Neural cell (in vitro differentiated cells): ENCODE measurements around the gene IGFL4. TPM values are rescaled to one million over a fixed set of nuclear protein-coding genes. Genes with fewer than 3 reads are reported as not detected.

Experiments used
- H2AFZ ChIP-seq: fragments of 200-600, 300-800 bp; sonication (generic), shearing (Covaris generic); 2 replicates; pipeline ENCODE4 v1.6.0; 2014; ENCODE audit warnings: low read depth, mild to moderate bottlenecking, antibody characterized with exemption, low read length, moderate library complexity
- H3F3A ChIP-seq: fragments of 200-600 bp; shearing (Covaris generic); 2 replicates; pipeline ENCODE4 v1.6.1; 2016; ENCODE audit warnings: mild to moderate bottlenecking, moderate library complexity, mixed read lengths, antibody characterized with exemption, low read length; ENCODE audit not compliant: insufficient read depth, poor library complexity, severe bottlenecking
- H3K27ac ChIP-seq: fragments of 200-600, 300-800 bp; sonication (generic), shearing (Covaris generic); 2 replicates; pipeline ENCODE4 v1.5.1; 2014; ENCODE audit warnings: mild to moderate bottlenecking, low read length, moderate library complexity
- H3K27me3 ChIP-seq: fragments of 300-800, 200-600 bp; sonication (generic), shearing (Covaris generic); 2 replicates; pipeline ENCODE4 v1.6.0; 2014; ENCODE audit warnings: mild to moderate bottlenecking, low read depth, low read length, moderate library complexity; ENCODE audit not compliant: insufficient read depth
- H3K36me3 ChIP-seq: fragments of 300-800, 200-600 bp; sonication (generic), shearing (Covaris generic); 2 replicates; pipeline ENCODE4 v1.5.1; 2014; ENCODE audit warnings: mild to moderate bottlenecking, antibody characterized with exemption, low read length, moderate library complexity; ENCODE audit not compliant: insufficient read depth
- H3K4me2 ChIP-seq: fragments of 300-800, 200-600 bp; sonication (generic), shearing (Covaris generic); 2 replicates; pipeline ENCODE4 v1.6.0; 2014; ENCODE audit warnings: mild to moderate bottlenecking, low read length
- H3K4me3 ChIP-seq: fragments of 300-800, 200-600 bp; sonication (generic), shearing (Covaris generic); 2 replicates; pipeline ENCODE4 v1.5.1; 2014; ENCODE audit warnings: mild to moderate bottlenecking, low read length, moderate library complexity
- H3K79me2 ChIP-seq: fragments of 200-600 bp; shearing (Covaris generic); replicated peaks from 2 replicates; pipeline ENCODE4 v1.6.0; 2014; ENCODE audit warnings: mild to moderate bottlenecking, low read length, moderate library complexity; ENCODE audit not compliant: insufficient read depth
- H3K9ac ChIP-seq: fragments of 300-800, 200-600 bp; sonication (generic), shearing (Covaris generic); 2 replicates; pipeline ENCODE4 v1.6.1; 2016; ENCODE audit warnings: mild to moderate bottlenecking, low read length, mixed read lengths
- H3K9me2 ChIP-seq: fragments of 200-600 bp; shearing (Covaris generic); 2 replicates; pipeline ENCODE4 v1.6.1; 2016; ENCODE audit warnings: mild to moderate bottlenecking, low read length, mixed read lengths; ENCODE audit not compliant: insufficient read depth
- H3K9me3 ChIP-seq: fragments of 200-600, 300-800 bp; sonication (generic), shearing (Covaris generic); 2 replicates; pipeline ENCODE4 v1.6.1; 2016; ENCODE audit warnings: mild to moderate bottlenecking, mixed run types, low read length, moderate library complexity, mixed read lengths
- H4K20me1 ChIP-seq: fragments of 200-600 bp; shearing (Covaris generic); 2 replicates; pipeline ENCODE4 v1.6.1; 2016; ENCODE audit warnings: mild to moderate bottlenecking, mixed run types; ENCODE audit not compliant: insufficient read depth
- EP300 ChIP-seq: fragments of 450-650 bp; conservative IDR thresholded peaks from 2 replicates; pipeline ENCODE4 v1.6.1; 2014; ENCODE audit warnings: antibody characterized with exemption, mild to moderate bottlenecking, moderate library complexity; ENCODE audit not compliant: poor library complexity, severe bottlenecking
- EZH2 ChIP-seq: fragments of 200-600, 300-800 bp; shearing (Covaris generic), sonication (generic); IDR thresholded peaks from 2 replicates; pipeline ENCODE4 v1.6.1; 2014; ENCODE audit warnings: antibody characterized with exemption, low read length, borderline replicate concordance, mild to moderate bottlenecking; ENCODE audit not compliant: insufficient read depth, poor library complexity, severe bottlenecking
- MXI1 ChIP-seq: fragments of 450-650 bp; conservative IDR thresholded peaks from 2 replicates; pipeline ENCODE4 v1.6.1; 2014; ENCODE audit warnings: antibody characterized with exemption, mild to moderate bottlenecking; ENCODE audit not compliant: poor library complexity, severe bottlenecking
- POLR2AphosphoS5 ChIP-seq: IDR thresholded peaks from 2 replicates; pipeline ENCODE4 v1.6.1; 2012
- RAD21 ChIP-seq: fragments of 450-650 bp; conservative IDR thresholded peaks from 2 replicates; pipeline ENCODE4 v1.6.1; 2014; ENCODE audit warnings: antibody characterized with exemption, mild to moderate bottlenecking, moderate library complexity
- SMC3 ChIP-seq: fragments of 450-650 bp; conservative IDR thresholded peaks from 2 replicates; pipeline ENCODE4 v1.6.1; 2014; ENCODE audit warnings: antibody characterized with exemption, mild to moderate bottlenecking, moderate library complexity; ENCODE audit not compliant: poor library complexity
- TAF1 ChIP-seq: IDR thresholded peaks from 2 replicates; pipeline ENCODE4 v1.6.1; 2012; ENCODE audit warnings: low read depth
- polyA plus RNA-seq: library from polyadenylated mRNA; depleted of rRNA; stranded (reverse); fragments of >200 nt; gene quantifications from 2 replicates; pipeline ENCODE4 v1.2.3, GENCODE V29; 2014
- TF ChIP-seq, protein P1 (sequence below): IDR thresholded peaks from 2 replicates; pipeline ENCODE4 v1.6.1; 2012; ENCODE audit warnings: borderline replicate concordance
- TF ChIP-seq, protein P2 (sequence below): fragments of 450-650 bp; IDR thresholded peaks from 2 replicates; pipeline ENCODE4 v1.5.1; 2014; ENCODE audit warnings: antibody characterized with exemption, mild to moderate bottlenecking, moderate library complexity; ENCODE audit not compliant: poor library complexity, severe bottlenecking

Gene IGFL4
- polyA plus RNA-seq, 1 donor from 2014 or later: 5.2 TPM

DNA sequence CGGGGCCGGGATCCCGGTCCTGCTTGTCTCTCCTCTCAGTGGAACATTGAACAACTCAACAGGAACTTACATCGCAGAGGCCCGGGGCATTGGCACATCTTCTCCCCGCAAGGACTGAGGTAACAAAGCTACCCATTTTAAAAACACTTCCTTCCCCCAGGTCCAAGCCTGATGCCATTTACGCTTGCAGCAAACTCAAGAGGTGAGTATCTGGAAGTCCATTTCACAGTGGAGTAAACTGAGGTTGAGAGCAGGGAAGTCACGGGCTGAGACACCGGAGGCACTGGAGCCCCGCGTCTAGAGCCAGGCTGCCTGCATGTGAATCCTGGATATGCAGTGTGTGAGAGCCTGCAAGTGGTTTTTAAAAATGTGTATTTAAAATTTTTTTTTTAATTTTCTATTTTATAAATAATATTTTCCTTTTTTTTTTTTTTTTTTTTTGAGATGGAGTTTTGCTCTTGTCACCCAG, 17.5 kb downstream of the IGFL4 start:
- Histone ChIP-seq H3K36me3 (no peaks in the 10 kb centered on the region), H4K20me1 (no peaks in the 10 kb centered on the region), H3K27me3 (no peaks in the 10 kb centered on the region), H3K4me2 (no peak overlapping the region), H2AFZ (no peak overlapping the region), H3K9ac (no peak overlapping the region), H3K9me3 (no peaks in the 10 kb centered on the region), H3K27ac (no peak overlapping the region), H3K79me2 (no peaks in the 10 kb centered on the region), H3K9me2 (no peaks in the 10 kb centered on the region), H3K4me3 (no peak overlapping the region), H3F3A (no peaks in the 10 kb centered on the region)
- TF ChIP-seq EZH2: no peak
- no peak for TF ChIP-seq RAD21
- TF ChIP-seq POLR2AphosphoS5: no peak
- TF ChIP-seq, protein P1, sequence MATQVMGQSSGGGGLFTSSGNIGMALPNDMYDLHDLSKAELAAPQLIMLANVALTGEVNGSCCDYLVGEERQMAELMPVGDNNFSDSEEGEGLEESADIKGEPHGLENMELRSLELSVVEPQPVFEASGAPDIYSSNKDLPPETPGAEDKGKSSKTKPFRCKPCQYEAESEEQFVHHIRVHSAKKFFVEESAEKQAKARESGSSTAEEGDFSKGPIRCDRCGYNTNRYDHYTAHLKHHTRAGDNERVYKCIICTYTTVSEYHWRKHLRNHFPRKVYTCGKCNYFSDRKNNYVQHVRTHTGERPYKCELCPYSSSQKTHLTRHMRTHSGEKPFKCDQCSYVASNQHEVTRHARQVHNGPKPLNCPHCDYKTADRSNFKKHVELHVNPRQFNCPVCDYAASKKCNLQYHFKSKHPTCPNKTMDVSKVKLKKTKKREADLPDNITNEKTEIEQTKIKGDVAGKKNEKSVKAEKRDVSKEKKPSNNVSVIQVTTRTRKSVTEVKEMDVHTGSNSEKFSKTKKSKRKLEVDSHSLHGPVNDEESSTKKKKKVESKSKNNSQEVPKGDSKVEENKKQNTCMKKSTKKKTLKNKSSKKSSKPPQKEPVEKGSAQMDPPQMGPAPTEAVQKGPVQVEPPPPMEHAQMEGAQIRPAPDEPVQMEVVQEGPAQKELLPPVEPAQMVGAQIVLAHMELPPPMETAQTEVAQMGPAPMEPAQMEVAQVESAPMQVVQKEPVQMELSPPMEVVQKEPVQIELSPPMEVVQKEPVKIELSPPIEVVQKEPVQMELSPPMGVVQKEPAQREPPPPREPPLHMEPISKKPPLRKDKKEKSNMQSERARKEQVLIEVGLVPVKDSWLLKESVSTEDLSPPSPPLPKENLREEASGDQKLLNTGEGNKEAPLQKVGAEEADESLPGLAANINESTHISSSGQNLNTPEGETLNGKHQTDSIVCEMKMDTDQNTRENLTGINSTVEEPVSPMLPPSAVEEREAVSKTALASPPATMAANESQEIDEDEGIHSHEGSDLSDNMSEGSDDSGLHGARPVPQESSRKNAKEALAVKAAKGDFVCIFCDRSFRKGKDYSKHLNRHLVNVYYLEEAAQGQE: no peak
- TF ChIP-seq, protein P2, sequence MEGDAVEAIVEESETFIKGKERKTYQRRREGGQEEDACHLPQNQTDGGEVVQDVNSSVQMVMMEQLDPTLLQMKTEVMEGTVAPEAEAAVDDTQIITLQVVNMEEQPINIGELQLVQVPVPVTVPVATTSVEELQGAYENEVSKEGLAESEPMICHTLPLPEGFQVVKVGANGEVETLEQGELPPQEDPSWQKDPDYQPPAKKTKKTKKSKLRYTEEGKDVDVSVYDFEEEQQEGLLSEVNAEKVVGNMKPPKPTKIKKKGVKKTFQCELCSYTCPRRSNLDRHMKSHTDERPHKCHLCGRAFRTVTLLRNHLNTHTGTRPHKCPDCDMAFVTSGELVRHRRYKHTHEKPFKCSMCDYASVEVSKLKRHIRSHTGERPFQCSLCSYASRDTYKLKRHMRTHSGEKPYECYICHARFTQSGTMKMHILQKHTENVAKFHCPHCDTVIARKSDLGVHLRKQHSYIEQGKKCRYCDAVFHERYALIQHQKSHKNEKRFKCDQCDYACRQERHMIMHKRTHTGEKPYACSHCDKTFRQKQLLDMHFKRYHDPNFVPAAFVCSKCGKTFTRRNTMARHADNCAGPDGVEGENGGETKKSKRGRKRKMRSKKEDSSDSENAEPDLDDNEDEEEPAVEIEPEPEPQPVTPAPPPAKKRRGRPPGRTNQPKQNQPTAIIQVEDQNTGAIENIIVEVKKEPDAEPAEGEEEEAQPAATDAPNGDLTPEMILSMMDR: no peak
- no peak for TF ChIP-seq EP300
- TF ChIP-seq SMC3: no peak
- no peak for TF ChIP-seq MXI1

DNA sequence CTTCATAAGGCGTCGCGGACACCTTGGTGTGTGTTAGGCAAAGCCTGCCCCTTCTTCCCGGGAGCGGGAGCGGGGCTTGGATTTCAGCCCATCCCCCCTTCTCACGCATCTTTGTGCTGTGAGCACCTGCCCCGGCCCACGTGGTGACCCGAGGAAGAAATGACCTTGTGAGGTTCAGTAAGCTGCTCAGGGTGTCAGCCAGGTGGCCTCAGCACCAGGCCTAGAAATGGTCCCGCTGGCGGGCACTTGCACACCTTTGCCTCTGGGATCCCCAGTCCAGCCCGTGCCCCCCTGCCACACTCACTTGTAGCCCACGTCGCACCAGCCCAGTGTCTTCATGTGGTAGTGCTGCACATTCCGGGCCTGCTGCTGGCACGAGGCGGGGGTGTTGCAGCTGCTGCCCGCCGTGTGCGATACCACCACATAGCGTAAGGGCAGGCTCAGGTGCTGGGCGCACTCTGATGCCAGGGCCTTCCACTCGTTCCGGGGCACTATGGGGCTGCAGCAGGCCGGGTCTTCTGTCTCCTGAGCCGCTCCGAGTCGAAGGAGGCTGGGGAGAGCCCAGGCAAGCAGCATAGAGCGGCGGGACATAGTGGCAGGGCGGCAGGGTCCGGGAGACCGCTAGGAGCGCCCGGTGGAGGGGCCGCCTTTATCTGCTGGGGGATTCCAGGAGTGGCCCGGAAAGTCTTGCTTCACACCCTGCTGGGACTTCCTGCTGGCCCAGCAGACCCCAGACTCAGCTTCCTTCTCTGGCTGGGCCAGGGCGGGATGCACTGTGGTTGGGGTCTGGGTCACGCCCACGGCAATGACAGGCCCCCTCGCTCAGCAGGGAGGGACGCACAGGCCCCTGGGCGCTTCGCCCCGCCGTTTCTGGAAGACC, 18.1 kb downstream of the IGFL4 start, which contains the start of gene PGLYRP1:
Gene PGLYRP1 (minus strand): TSS at position 623 of the 880 bp plus-strand sequence. CDS start 32 bp downstream, at position 591.
- TF ChIP-seq EZH2 (no peak), SMC3 (no peak), TAF1 (no peak), POLR2AphosphoS5 (no peak), EP300 (no peak), RAD21 (no peak), MXI1 (no peak)
- TF ChIP-seq, protein P1: no peak
- TF ChIP-seq, protein P2: no peak
- no peak within 1 kb of the TSS for H2AFZ ChIP-seq
- no peak within 1 kb of the TSS for H3K27ac ChIP-seq
- H3K36me3 ChIP-seq: no peaks in the 10 kb centered on the region
- no peaks in the 10 kb centered on the region for H3K9me2 ChIP-seq
- no peak within 1 kb of the TSS for H3K9ac ChIP-seq
- H3K4me2 ChIP-seq: no peak within 1 kb of the TSS
- no peaks in the 10 kb centered on the region for H3K79me2 ChIP-seq
- H3F3A ChIP-seq: no peaks in the 10 kb centered on the region
- no peak within 1 kb of the TSS for H3K4me3 ChIP-seq
- no peaks in the 10 kb centered on the region for H3K9me3 ChIP-seq
- H4K20me1 ChIP-seq: no peaks in the 10 kb centered on the region
- no peaks in the 10 kb centered on the region for H3K27me3 ChIP-seq
